ENCODE results near the gene WBP4. TPM values are rescaled to one million over a fixed set of nuclear protein-coding genes. Genes with fewer than 3 reads are reported as not detected.

WBP4 gene
- polyA plus RNA-seq, 3 donors = 2.8 to 3.8 (median 3.7) TPM

DNA sequence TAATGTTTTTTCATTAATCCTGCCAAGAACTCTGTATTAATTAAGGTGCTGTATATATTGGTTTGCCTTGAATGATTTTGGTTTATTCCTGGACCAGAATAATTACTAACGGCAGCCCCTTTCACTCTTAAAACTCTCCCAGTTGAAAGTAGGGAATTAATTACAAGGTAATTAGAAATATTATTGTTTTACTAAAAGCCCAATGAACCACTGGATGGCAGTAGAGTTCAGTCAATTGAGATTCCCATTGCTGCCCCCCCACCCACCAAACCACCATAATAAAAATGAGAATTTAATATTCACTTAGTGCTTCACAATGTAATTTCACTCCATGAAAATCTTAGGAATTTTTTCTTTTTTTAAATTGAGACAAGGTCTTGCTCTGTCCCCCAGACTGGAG is 13.7 kb downstream of the WBP4 start:
- Mint-ChIP-seq H3K4me1 (no peaks in the 10 kb centered on the region), H3K27ac (no peak overlapping the region), H3K9me3 (peaks cover 0 to 3% (median 0%) of the 10 kb centered on the region in 7 donors), H3K36me3 (peaks cover 72 to 88% of the 10 kb centered on the region in 2 donors), H3K27me3 (ENCODE audit: low read depth in 3 of 3) (peaks cover 0 to 1% (median 0%) of the 10 kb centered on the region in 3 donors), H3K4me3 (no peak overlapping the region)
- Histone ChIP-seq H3K4me2 (replicated peaks; ENCODE audit: extremely low read depth, low read length, poor library complexity, severe bottlenecking) (no peak overlapping the region), H3K27me3 (ENCODE audit: control insufficient read depth in 2 of 2, insufficient read depth in 2 of 2, low read length in 2 of 2) (no peaks in the 10 kb centered on the region), H3K36me3 (replicated peaks in 1 of 2; ENCODE audit: control insufficient read depth in 1 of 2, insufficient read depth in 2 of 2, low read length in 2 of 2) (peaks cover 72 to 94% of the 10 kb centered on the region in 2 donors), H4K20me1 (ENCODE audit: insufficient read depth, low read length) (no peaks in the 10 kb centered on the region), H2AFZ (ENCODE audit: insufficient read depth, low read depth, low read length, poor library complexity, severe bottlenecking) (no peak overlapping the region), H3K4me1 (ENCODE audit: control insufficient read depth in 1 of 2, insufficient read depth in 2 of 2, low read length in 2 of 2) (no peaks in the 10 kb centered on the region), H3K4me3 (replicated peaks in 1 of 3; ENCODE audit: low read depth in 2 of 3, low read length in 3 of 3) (no peak overlapping the region), H3K79me2 (ENCODE audit: insufficient read depth, low read length) (no peaks in the 10 kb centered on the region), H3K9me3 (replicated peaks in 1 of 2; ENCODE audit: control insufficient read depth in 1 of 2, insufficient read depth in 1 of 2, low read length in 2 of 2) (no peaks in the 10 kb centered on the region), H3K27ac (ENCODE audit: low read depth in 1 of 2, low read length in 2 of 2) (no peak overlapping the region), H3K9ac (ENCODE audit: insufficient read depth, low read length, poor library complexity, severe bottlenecking) (no peak overlapping the region)
- TF ChIP-seq, protein P1, sequence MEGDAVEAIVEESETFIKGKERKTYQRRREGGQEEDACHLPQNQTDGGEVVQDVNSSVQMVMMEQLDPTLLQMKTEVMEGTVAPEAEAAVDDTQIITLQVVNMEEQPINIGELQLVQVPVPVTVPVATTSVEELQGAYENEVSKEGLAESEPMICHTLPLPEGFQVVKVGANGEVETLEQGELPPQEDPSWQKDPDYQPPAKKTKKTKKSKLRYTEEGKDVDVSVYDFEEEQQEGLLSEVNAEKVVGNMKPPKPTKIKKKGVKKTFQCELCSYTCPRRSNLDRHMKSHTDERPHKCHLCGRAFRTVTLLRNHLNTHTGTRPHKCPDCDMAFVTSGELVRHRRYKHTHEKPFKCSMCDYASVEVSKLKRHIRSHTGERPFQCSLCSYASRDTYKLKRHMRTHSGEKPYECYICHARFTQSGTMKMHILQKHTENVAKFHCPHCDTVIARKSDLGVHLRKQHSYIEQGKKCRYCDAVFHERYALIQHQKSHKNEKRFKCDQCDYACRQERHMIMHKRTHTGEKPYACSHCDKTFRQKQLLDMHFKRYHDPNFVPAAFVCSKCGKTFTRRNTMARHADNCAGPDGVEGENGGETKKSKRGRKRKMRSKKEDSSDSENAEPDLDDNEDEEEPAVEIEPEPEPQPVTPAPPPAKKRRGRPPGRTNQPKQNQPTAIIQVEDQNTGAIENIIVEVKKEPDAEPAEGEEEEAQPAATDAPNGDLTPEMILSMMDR (IDR thresholded peaks at IDR 0.05) = peak; percentile 69
- intact Hi-C loops (cut with micrococcal nuclease) = loop anchor here (2.0 to 10.0 kb wide), 3 partner anchors 148 to 1040 kb away; no protein-coding TSS in a partner anchor
- peak in 2 of 3 donors; percentile 33 to 39 for DNase-seq
- WGBS (ENCODE audit: insufficient coverage) = no CpG with 5 or more reads among the region's 1 CpG

DNA sequence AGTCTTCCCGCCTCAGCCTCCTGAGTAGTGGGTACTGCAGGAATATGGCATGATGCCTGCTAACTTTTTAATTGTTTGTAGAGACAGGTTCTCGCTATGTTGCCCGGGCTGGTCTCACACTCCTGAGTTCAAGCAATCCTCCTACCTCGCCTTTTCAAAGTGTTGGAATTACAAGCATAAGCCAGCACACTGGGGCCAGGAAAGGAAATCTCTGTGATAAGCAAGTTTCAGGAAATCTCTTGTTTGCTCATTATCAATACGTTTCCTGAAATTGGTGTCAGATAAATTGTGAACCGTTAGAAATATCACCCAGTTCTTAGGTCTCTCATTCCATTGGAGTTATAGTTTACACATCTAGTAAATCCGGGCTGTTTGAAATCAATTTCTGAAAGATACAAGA is 14.2 kb downstream of the WBP4 start:
- Histone ChIP-seq H3K9me3 (replicated peaks in 1 of 2; ENCODE audit: control insufficient read depth in 1 of 2, insufficient read depth in 1 of 2, low read length in 2 of 2) (no peaks in the 10 kb centered on the region), H3K79me2 (ENCODE audit: insufficient read depth, low read length) (no peaks in the 10 kb centered on the region), H3K4me2 (replicated peaks; ENCODE audit: extremely low read depth, low read length, poor library complexity, severe bottlenecking) (no peak overlapping the region), H3K4me1 (ENCODE audit: control insufficient read depth in 1 of 2, insufficient read depth in 2 of 2, low read length in 2 of 2) (no peaks in the 10 kb centered on the region), H2AFZ (ENCODE audit: insufficient read depth, low read depth, low read length, poor library complexity, severe bottlenecking) (no peak overlapping the region), H3K27me3 (ENCODE audit: control insufficient read depth in 2 of 2, insufficient read depth in 2 of 2, low read length in 2 of 2) (no peaks in the 10 kb centered on the region), H3K36me3 (replicated peaks in 1 of 2; ENCODE audit: control insufficient read depth in 1 of 2, insufficient read depth in 2 of 2, low read length in 2 of 2) (peaks cover 70 to 94% of the 10 kb centered on the region in 2 donors), H4K20me1 (ENCODE audit: insufficient read depth, low read length) (no peaks in the 10 kb centered on the region), H3K4me3 (replicated peaks in 1 of 3; ENCODE audit: low read depth in 2 of 3, low read length in 3 of 3) (no peak overlapping the region), H3K9ac (ENCODE audit: insufficient read depth, low read length, poor library complexity, severe bottlenecking) (no peak overlapping the region), H3K27ac (ENCODE audit: low read depth in 1 of 2, low read length in 2 of 2) (no peak overlapping the region)
- intact Hi-C loops (cut with micrococcal nuclease) = loop anchor here (2.0 to 10.0 kb wide), 3 partner anchors 147 to 1039 kb away; no protein-coding TSS in a partner anchor
- Mint-ChIP-seq H3K4me3 (no peak overlapping the region), H3K36me3 (peaks cover 72 to 88% of the 10 kb centered on the region in 2 donors), H3K9me3 (peaks cover 0 to 3% (median 0%) of the 10 kb centered on the region in 7 donors), H3K27ac (no peak overlapping the region), H3K4me1 (no peaks in the 10 kb centered on the region), H3K27me3 (ENCODE audit: low read depth in 3 of 3) (peaks cover 0 to 1% (median 0%) of the 10 kb centered on the region in 3 donors)
- TF ChIP-seq, protein P1 (IDR thresholded peaks at IDR 0.05) = no peak
- WGBS (ENCODE audit: insufficient coverage) = no CpG with 5 or more reads among the region's 7 CpGs
- DNase-seq = no peak
